Measurements from ENCODE around the gene KLF8.

DNA sequence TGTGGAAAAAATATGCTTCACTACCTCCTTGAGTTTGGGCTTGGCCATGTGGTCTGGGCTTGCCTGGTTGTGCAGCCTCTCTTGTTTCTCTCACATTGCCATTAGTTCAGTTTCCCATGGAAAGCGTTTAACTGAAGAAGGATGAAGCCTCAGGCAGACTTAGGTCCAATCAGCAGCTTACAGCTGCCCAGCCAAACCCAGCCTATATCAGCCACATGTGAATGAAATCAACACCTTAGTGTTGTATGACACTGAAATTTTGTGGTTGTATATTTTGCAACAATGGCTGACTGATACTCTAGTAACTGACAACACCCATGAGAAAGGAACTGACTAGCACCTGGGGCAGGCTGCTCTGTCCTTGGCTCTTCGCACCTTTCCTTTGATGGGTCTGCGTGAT, 81.2 kb downstream of the KLF8 start:
- TF ChIP-seq POLR2AphosphoS5 (IDR thresholded peaks at IDR 0.05; ENCODE audit: low read depth, low read length) = no peak
- no peak for TF ChIP-seq POLR2A (IDR thresholded peaks at IDR 0.05; ENCODE audit: low read depth, low read length)
- no peak for TF ChIP-seq PAX5 (IDR thresholded peaks at IDR 0.05; ENCODE audit: insufficient read depth, low read length, severe bottlenecking)
